Spleen (tissue), 11 donors: ENCODE data around the gene IMMP1L. TPM values are rescaled to one million over a fixed set of nuclear protein-coding genes. Genes with fewer than 3 reads are reported as not detected.

Source experiments
- DNase-seq: peaks from one replicate; pipeline ENCODE4 v3.0.0-alpha.2; 2020
- H3K27ac ChIP-seq, 8 donors: fragments of 200-600 bp; sonication (generic) in 7 of 8; 1 replicate in 4 of 8; 2 replicates in 4 of 8; pipeline versions ENCODE4 v1.5.0 to v1.8.0; 2016 to 2021; ENCODE audit warnings: inconsistent platforms in 4 of 8, mild to moderate bottlenecking in 4 of 8, moderate library complexity in 1 of 8
- H3K27me3 ChIP-seq, 7 donors: fragments of 200-600 bp; sonication (generic) in 6 of 7; replicated peaks in 1 of 7; 1 replicate in 4 of 7; 2 replicates in 3 of 7; pipeline versions ENCODE4 v1.5.0 to v1.8.0; 2016 to 2021; ENCODE audit warnings: inconsistent platforms in 3 of 7, mild to moderate bottlenecking in 1 of 7
- H3K36me3 ChIP-seq, 6 donors: fragments of 200-600 bp; sonication (generic) in 5 of 6; 1 replicate in 4 of 6; 2 replicates in 2 of 6; pipeline versions ENCODE4 v1.5.0 to v1.8.0; 2016 to 2021; ENCODE audit warnings: inconsistent platforms in 2 of 6
- H3K4me1 ChIP-seq, 6 donors: fragments of 200-600 bp; sonication (generic) in 5 of 6; 1 replicate in 3 of 6; 2 replicates in 3 of 6; pipeline versions ENCODE4 v1.5.0 to v1.8.0; 2016 to 2021; ENCODE audit warnings: inconsistent platforms in 3 of 6
- H3K4me3 ChIP-seq, 8 donors: fragments of 200-600 bp; sonication (generic) in 7 of 8; 1 replicate in 4 of 8; 2 replicates in 4 of 8; pipeline versions ENCODE4 v1.5.0 to v1.8.0; 2016 to 2021; ENCODE audit warnings: inconsistent platforms in 4 of 8, mild to moderate bottlenecking in 4 of 8, moderate library complexity in 2 of 8
- H3K9me3 ChIP-seq, 8 donors: fragments of 200-600 bp; sonication (generic) in 7 of 8; 1 replicate in 4 of 8; 2 replicates in 4 of 8; pipeline versions ENCODE4 v1.5.0 to v1.8.0; 2016 to 2021; ENCODE audit warnings: inconsistent platforms in 4 of 8
- CTCF ChIP-seq, 11 experiments: fragments of 200-600 bp in 7 of 11; fragments of 450-650 bp in 4 of 11; sonication (generic) in 4 of 11; IDR thresholded peaks in 8 of 11; conservative IDR thresholded peaks in 3 of 11; 1 replicate in 7 of 11; 2 replicates in 4 of 11; pipeline versions ENCODE4 v1.4.0 to v1.8.0; 2016 to 2021; ENCODE audit warnings: antibody characterized with exemption in 11 of 11, inconsistent platforms in 4 of 11, mild to moderate bottlenecking in 1 of 11
- POLR2A ChIP-seq, 3 donors: fragments of 450-650 bp; IDR thresholded peaks; one replicate each; pipeline ENCODE4 v1.5.1; 2017; ENCODE audit warnings: antibody characterized with exemption in 3 of 3, mild to moderate bottlenecking in 1 of 3
- POLR2AphosphoS5 ChIP-seq, 3 donors: sonication (generic); formaldehyde crosslinking; IDR thresholded peaks; one replicate each; pipeline ENCODE4 v1.5.1; 2017; ENCODE audit warnings: antibody characterized with exemption in 3 of 3
- WGBS, 5 donors: extraction: QIAGEN DNeasy Blood & Tissue Kit in 3 of 5; methylation state at CpG; one replicate each; pipeline versions ENCODE4 v1.1.5 to v1.1.7; 2013 to 2018; 5-methylcytosine and 5-hydroxymethylcytosine counted together
- intact Hi-C: fragments of 100-400 bp; cut with DNase I; formaldehyde crosslinking; loops from one replicate; pipeline ENCODE4 v1.15.0; 2023; ENCODE audit warnings: low total_unique reads
- polyA plus RNA-seq, 3 donors: library from polyadenylated mRNA; stranded (reverse); fragments of 200-250 nt; gene quantifications; one replicate each; pipeline ENCODE4 v1.2.1, GENCODE V29; 2013
- total RNA-seq, 7 donors: library from RNA; depleted of rRNA in 3 of 7; stranded (reverse); fragments of >200 nt in 3 of 7; fragmentation: NEBNext Ultra II Directional in 4 of 7; extraction: Animal tissue kit (Norgen Biotek cat#: 25700) in 4 of 7; gene quantifications; one replicate each; pipeline versions ENCODE4 v1.1.0 to v1.2.1, GENCODE V29; 2016 to 2021
- donor health status: healthy with polysubstance abuse.
- donor health status: DM: no; HTN: no; CAD: no; lungs with moderate emphysema.
- donor health status: DM: no; HTN: no; CAD: no.
- donor health status: Bipolar disorder and iron deficiency.
- donor health status: healthy.
- donor health status: DM: no; HTN: no; CAD: no.
- donor health status: DM: yes; HTN: yes; CAD: no.

IMMP1L gene
- total and polyA plus RNA-seq, 10 donors = 13.5 to 33.1 (median 20.1) TPM

DNA sequence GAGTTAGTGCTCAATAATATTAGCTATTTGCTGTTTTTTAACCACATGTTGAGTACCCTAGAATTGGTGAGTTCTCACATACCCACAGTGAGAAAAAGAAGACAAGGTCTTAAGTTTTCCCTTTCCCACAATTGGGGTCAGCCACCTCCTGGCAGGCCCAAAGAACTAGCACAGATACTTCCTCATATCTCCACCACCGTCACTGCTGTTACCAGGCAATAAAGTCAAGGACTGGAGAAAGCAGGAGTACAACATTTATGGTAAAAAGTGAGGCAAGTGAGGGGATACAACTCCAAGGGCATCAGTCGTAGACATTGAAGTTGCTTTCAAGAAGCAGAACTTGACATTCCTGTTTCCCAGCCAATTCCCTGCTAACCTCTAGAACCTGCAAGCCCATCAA, 19.8 kb upstream of the IMMP1L start:
- Histone ChIP-seq H3K27ac (no peak overlapping the region), H3K9me3 (peaks cover 0 to 4% (median 0%) of the 10 kb centered on the region in 8 donors), H3K4me1 (no peaks in the 10 kb centered on the region), H3K27me3 (no peaks in the 10 kb centered on the region), H3K36me3 (peaks cover 0 to 12% (median 0%) of the 10 kb centered on the region in 6 donors), H3K4me3 (no peak overlapping the region)
- DNase-seq = no peak
- TF ChIP-seq CTCF (IDR thresholded peaks at IDR 0.05 in 8 of 11, conservative IDR thresholded peaks at IDR 0.05 in 3 of 11) (no peak), POLR2A (IDR thresholded peaks at IDR 0.05) (no peak), POLR2AphosphoS5 (IDR thresholded peaks at IDR 0.05) (no peak)
- intact Hi-C loops = no loop called here
- WGBS, 5 donors = 61 to 80% (median 78%) methylated on average over 2 of the region's 2 CpGs

GRCh38 chr11:31521497-31522150, 12.2 kb upstream of the IMMP1L start:
- intact Hi-C loops = no loop called here

GRCh38 chr11:31512117-31512516, 2.7 kb upstream of the IMMP1L start:
- DNase-seq = no peak
- intact Hi-C loops = no loop called here
- WGBS, 5 donors = 85 to 95% (median 95%) methylated on average over 6 of the region's 6 CpGs

More at GRCh38 chr11:31521497-31522150, 12.2 kb upstream of the IMMP1L start:
- H3K27me3 ChIP-seq = no peaks in the 10 kb centered on the region
- TF ChIP-seq CTCF (IDR thresholded peaks at IDR 0.05 in 8 of 11, conservative IDR thresholded peaks at IDR 0.05 in 3 of 11) (no peak), POLR2AphosphoS5 (IDR thresholded peaks at IDR 0.05) (no peak), POLR2A (IDR thresholded peaks at IDR 0.05) (no peak)
- peaks cover 0 to 7% (median 0%) of the 10 kb centered on the region in 8 donors for H3K9me3 ChIP-seq
- H3K4me3 ChIP-seq = no peak overlapping the region
- H3K4me1 ChIP-seq = no peaks in the 10 kb centered on the region
- peaks cover 0 to 14% (median 0%) of the 10 kb centered on the region in 6 donors for H3K36me3 ChIP-seq
- no peak overlapping the region for H3K27ac ChIP-seq
- no peak for DNase-seq

More at GRCh38 chr11:31512117-31512516, 2.7 kb upstream of the IMMP1L start:
- no peak overlapping the region for H3K27ac ChIP-seq
- H3K9me3 ChIP-seq = no peaks in the 10 kb centered on the region
- peaks cover 18 to 49% (median 34%) of the 10 kb centered on the region in 6 donors for H3K4me1 ChIP-seq
- TF ChIP-seq POLR2AphosphoS5 (IDR thresholded peaks at IDR 0.05) (no peak), CTCF (IDR thresholded peaks at IDR 0.05 in 8 of 11, conservative IDR thresholded peaks at IDR 0.05 in 3 of 11) (no peak), POLR2A (IDR thresholded peaks at IDR 0.05) (no peak)
- H3K27me3 ChIP-seq = no peaks in the 10 kb centered on the region
- no peak overlapping the region for H3K4me3 ChIP-seq
- H3K36me3 ChIP-seq = no peaks in the 10 kb centered on the region
